Measurements from ENCODE around the gene CEBPZOS. TPM values are rescaled to one million over a fixed set of nuclear protein-coding genes. Genes with fewer than 3 reads are reported as not detected.
"Not testable (repeated sequence)": the region's sequence is repeated elsewhere in the genome, so short reads cannot be mapped to it uniquely, and the experiment has no call there.

The CEBPZOS gene
- total and polyA plus RNA-seq, 4 experiments from 2014 or later, result 39.6 to 44.8 (median 41.2) TPM

DNA sequence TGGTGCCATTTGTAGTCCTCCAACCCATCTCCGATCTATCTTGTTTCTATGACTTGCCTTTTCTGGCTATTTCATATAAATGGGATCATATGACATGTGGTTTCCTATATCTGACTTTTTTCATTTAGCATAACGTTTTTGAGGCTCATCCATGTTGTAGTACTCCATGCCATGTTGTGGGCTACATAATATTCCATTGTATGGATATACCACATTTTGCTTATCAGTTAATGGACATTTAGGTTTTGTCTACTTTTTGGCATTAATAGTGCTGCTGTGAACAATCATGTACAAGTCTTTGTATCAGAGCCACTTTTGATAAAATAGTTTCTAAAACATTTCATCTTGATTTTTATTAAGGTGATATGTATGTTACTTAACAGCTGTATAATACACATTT, 7.4 kb downstream of the CEBPZOS start:
- peaks cover 18 to 37% (median 29%) of the 10 kb centered on the region in 4 donors for H3K4me1 Mint-ChIP-seq
- Histone ChIP-seq H3K27me3 (ENCODE audit: insufficient read depth, low read length) (no peaks in the 10 kb centered on the region), H3K4me3 (ENCODE audit: low read length in 2 of 2) (no peak overlapping the region), H3K27ac (ENCODE audit: low read depth, low read length) (no peak overlapping the region), H3K36me3 (ENCODE audit: insufficient read depth, low read length) (peaks cover 39% of the 10 kb centered on the region), H3K9me3 (ENCODE audit: control insufficient read depth in 1 of 2, low read length in 2 of 2) (no peaks in the 10 kb centered on the region), H3K4me1 (ENCODE audit: insufficient read depth, low read length) (peaks cover 25% of the 10 kb centered on the region)
- intact Hi-C loops (cut with micrococcal nuclease), result no loop called here
- ChIA-PET CTCF (ENCODE audit: partially characterized antibody) (no interaction called here), POLR2A (ENCODE audit: partially characterized antibody) (interaction anchor here (1.8 kb wide), 1 partner anchor 9 kb away, joined by 4 read pairs; no protein-coding TSS in a partner anchor)
- no peak overlapping the region for H3K27ac Mint-ChIP-seq
- H3K4me3 Mint-ChIP-seq, result no peak overlapping the region
- no peaks in the 10 kb centered on the region for H3K27me3 Mint-ChIP-seq
- DNase-seq, result no peak
- H3K36me3 Mint-ChIP-seq, result peaks cover 70 to 73% of the 10 kb centered on the region in 2 donors
- peaks cover 11 to 29% (median 26%) of the 10 kb centered on the region in 8 donors for H3K9me3 Mint-ChIP-seq

DNA sequence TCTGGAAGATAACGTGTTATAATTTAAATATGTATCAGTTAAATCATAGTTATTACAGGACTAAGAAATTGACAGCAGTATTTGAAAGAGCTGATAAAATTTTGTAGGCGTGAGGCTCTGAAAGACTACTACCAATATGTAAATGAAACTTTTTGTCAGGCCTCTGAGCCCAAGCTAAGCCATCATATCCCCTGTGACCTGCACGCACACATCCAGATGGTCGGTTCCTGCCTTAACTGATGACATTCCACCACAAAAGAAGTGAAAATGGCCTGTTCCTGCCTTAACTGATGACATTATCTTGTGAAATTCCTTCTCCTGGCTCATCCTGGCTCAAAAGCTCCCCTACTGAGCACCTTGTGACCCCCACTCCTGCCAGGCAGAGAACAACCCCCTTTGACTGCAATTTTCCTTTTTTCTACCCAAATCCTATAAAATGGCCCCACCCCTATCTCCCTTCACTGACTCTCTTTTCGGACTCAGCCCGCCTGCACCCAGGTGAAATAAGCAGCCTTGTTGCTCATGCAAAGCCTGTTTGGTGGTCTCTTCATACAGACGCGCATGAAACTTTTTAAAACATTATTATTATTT, 8.9 kb downstream of the CEBPZOS start:
- peaks cover 14 to 28% (median 23%) of the 10 kb centered on the region in 4 donors for H3K4me1 Mint-ChIP-seq
- peaks cover 84 to 88% of the 10 kb centered on the region in 2 donors for H3K36me3 Mint-ChIP-seq
- peaks cover 15 to 42% (median 37%) of the 10 kb centered on the region in 8 donors for H3K9me3 Mint-ChIP-seq
- H3K4me3 ChIP-seq (ENCODE audit: low read length in 2 of 2); CTCF ChIA-PET (ENCODE audit: partially characterized antibody); intact Hi-C loops (cut with micrococcal nuclease); POLR2A ChIA-PET (ENCODE audit: partially characterized antibody); H3K27me3 ChIP-seq (ENCODE audit: insufficient read depth, low read length); H3K27ac ChIP-seq (ENCODE audit: low read depth, low read length); H3K27me3 Mint-ChIP-seq; H3K9me3 ChIP-seq (ENCODE audit: control insufficient read depth in 1 of 2, low read length in 2 of 2); DNase-seq: not testable (repeated sequence)
- Histone ChIP-seq H3K4me1 (ENCODE audit: insufficient read depth, low read length) (peaks cover 18% of the 10 kb centered on the region), H3K36me3 (ENCODE audit: insufficient read depth, low read length) (peaks cover 50% of the 10 kb centered on the region)
- peak overlapping the region in 3 of 7 donors; percentile 10 to 83 (median 37) for H3K27ac Mint-ChIP-seq
- peak overlapping the region in 1 of 8 donors; percentile 17 for H3K4me3 Mint-ChIP-seq

DNA sequence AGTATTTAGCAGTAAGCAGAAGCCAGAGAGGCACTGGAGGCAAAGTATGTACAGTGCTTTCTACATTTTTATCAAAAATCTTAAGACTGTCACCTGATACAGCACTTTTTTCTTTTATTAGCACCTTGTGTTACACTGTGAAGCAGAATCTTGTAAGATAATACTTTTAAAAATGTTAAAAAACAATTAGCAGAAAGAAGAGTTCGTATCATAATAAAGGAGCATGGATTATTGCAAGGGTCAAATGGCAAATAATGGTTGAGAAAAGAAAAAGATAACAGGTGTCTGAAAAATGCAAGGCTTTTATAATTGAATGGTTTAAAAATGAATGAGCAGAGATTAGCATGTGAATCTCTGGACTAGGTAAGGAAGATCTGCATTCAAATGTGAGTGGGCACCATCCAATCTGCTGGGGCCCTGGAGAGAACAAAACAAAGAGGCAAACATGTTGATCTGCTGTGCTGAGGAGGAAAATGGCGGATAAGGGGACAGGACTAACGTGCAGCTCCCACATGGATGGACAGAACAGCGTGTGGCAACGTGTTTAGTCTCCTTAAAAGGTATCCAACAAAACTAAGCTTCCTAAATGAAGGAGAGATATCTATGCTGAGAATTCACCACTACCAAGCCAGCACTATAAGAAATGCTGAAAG, 9.5 kb downstream of the CEBPZOS start:
- H3K4me1 Mint-ChIP-seq, result peaks cover 13 to 28% (median 20%) of the 10 kb centered on the region in 4 donors
- CTCF ChIA-PET (ENCODE audit: partially characterized antibody), result no interaction called here
- Histone ChIP-seq H3K27ac (ENCODE audit: low read depth, low read length) (no peak overlapping the region), H3K9me3 (ENCODE audit: control insufficient read depth in 1 of 2, low read length in 2 of 2) (peaks cover 0 to 3% of the 10 kb centered on the region in 2 donors), H3K36me3 (ENCODE audit: insufficient read depth, low read length) (peaks cover 56% of the 10 kb centered on the region), H3K27me3 (ENCODE audit: insufficient read depth, low read length) (no peaks in the 10 kb centered on the region), H3K4me3 (ENCODE audit: low read length in 2 of 2) (no peak overlapping the region), H3K4me1 (ENCODE audit: insufficient read depth, low read length) (peaks cover 12% of the 10 kb centered on the region)
- peaks cover 15 to 44% (median 37%) of the 10 kb centered on the region in 8 donors for H3K9me3 Mint-ChIP-seq
- H3K4me3 Mint-ChIP-seq, result no peak overlapping the region
- H3K27me3 Mint-ChIP-seq, result no peaks in the 10 kb centered on the region
- POLR2A ChIA-PET (ENCODE audit: partially characterized antibody), result no interaction called here
- DNase-seq, result no peak
- peak overlapping the region in 1 of 7 donors; percentile 30 for H3K27ac Mint-ChIP-seq
- intact Hi-C loops (cut with micrococcal nuclease), result no loop called here
- H3K36me3 Mint-ChIP-seq, result peaks cover 90 to 91% of the 10 kb centered on the region in 2 donors

DNA sequence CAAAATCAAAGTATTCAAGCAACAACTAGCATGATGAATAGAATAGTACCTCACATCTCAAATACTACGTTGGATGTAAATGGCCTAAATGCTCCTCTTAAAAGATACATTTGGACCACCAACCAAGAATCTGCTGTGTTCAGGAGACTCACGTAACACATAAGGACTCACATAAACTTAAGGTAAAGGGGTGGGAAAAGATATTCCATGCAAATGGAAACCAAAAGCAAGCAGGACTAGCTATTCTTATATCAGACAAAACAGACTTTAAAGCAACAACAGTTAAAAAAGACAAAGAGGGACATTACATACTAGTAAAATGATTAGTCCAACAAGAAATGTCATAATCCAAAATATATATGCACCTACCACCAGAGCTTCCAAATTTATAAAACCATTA, 10.5 kb downstream of the CEBPZOS start:
- Mint-ChIP-seq H3K9me3 (peaks cover 15 to 46% (median 37%) of the 10 kb centered on the region in 8 donors), H3K36me3 (peaks cover 93 to 94% of the 10 kb centered on the region in 2 donors), H3K4me1 (peaks cover 13 to 27% (median 19%) of the 10 kb centered on the region in 4 donors), H3K4me3 (peak overlapping the region in 2 of 8 donors; percentile 1 to 15)
- CTCF ChIA-PET (ENCODE audit: partially characterized antibody); H3K27me3 Mint-ChIP-seq; POLR2A ChIA-PET (ENCODE audit: partially characterized antibody); H3K4me3 ChIP-seq (ENCODE audit: low read length in 2 of 2); H3K27ac Mint-ChIP-seq; H3K27ac ChIP-seq (ENCODE audit: low read depth, low read length); intact Hi-C loops (cut with micrococcal nuclease); H3K27me3 ChIP-seq (ENCODE audit: insufficient read depth, low read length); H3K9me3 ChIP-seq (ENCODE audit: control insufficient read depth in 1 of 2, low read length in 2 of 2); DNase-seq; H3K4me1 ChIP-seq (ENCODE audit: insufficient read depth, low read length): not testable (repeated sequence)
- peaks cover 65% of the 10 kb centered on the region for H3K36me3 ChIP-seq (ENCODE audit: insufficient read depth, low read length)

DNA sequence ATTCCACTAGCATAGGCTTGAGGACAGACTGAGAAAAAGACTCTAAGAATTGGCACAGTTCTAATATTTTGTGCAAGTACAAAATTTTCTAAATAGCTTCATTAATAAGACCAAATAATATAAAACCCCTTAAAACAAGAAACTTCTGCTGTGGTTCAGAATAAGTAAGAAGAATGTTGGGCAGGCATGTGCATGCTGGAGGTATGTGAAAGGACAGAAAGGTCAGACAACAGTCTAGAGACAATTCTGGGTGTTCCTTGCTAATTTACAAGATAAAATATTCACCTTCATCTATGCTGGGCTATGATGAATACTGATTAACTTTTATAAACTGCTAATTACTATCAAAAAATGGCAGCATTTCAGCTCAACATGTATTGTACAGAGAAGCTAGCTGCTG, 14.9 kb downstream of the CEBPZOS start:
- intact Hi-C loops (cut with micrococcal nuclease), result no loop called here
- no peak overlapping the region for H3K4me3 Mint-ChIP-seq
- Histone ChIP-seq H3K27me3 (ENCODE audit: insufficient read depth, low read length) (no peaks in the 10 kb centered on the region), H3K36me3 (ENCODE audit: insufficient read depth, low read length) (peaks cover 56% of the 10 kb centered on the region), H3K9me3 (ENCODE audit: control insufficient read depth in 1 of 2, low read length in 2 of 2) (peaks cover 0 to 3% of the 10 kb centered on the region in 2 donors), H3K27ac (ENCODE audit: low read depth, low read length) (no peak overlapping the region), H3K4me1 (ENCODE audit: insufficient read depth, low read length) (no peaks in the 10 kb centered on the region), H3K4me3 (ENCODE audit: low read length in 2 of 2) (no peak overlapping the region)
- peaks cover 8 to 22% (median 18%) of the 10 kb centered on the region in 4 donors for H3K4me1 Mint-ChIP-seq
- peaks cover 77 to 85% of the 10 kb centered on the region in 2 donors for H3K36me3 Mint-ChIP-seq
- POLR2A ChIA-PET (ENCODE audit: partially characterized antibody), result interaction anchor here (0.7 to 1.3 kb wide), 3 partner anchors 14 to 32 kb away, joined by 3 to 4 read pairs (median 3); partner anchors contain the start of genes CEBPZ and NDUFAF7
- no peak for DNase-seq
- no peaks in the 10 kb centered on the region for H3K27me3 Mint-ChIP-seq
- H3K27ac Mint-ChIP-seq, result peak overlapping the region in 1 of 7 donors; percentile 39
- peaks cover 15 to 44% (median 32%) of the 10 kb centered on the region in 8 donors for H3K9me3 Mint-ChIP-seq
- CTCF ChIA-PET (ENCODE audit: partially characterized antibody), result interaction anchor here (1.6 kb wide), 1 partner anchor 43 kb away, joined by 6 read pairs; no protein-coding TSS in a partner anchor

DNA sequence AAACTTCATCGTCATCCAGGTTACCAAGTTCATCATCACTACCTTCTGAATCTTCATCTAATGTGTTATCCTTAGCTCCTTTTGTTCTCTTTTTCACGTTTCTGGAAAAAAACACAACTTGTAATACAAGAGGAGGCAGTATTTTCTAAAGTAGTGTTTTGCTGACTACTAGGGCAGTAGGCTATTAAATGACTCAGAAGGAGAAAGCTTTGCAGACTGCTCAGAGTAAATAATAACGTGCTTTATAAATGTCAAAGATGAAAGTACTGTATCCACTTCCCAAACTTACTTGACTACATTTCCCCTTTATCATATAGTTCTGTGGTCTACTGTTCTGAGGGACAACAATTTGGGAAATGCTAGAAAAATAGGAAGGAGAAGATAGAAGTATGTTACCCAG, 15.6 kb downstream of the CEBPZOS start:
- CTCF ChIA-PET (ENCODE audit: partially characterized antibody), result interaction anchor here (1.6 kb wide), 1 partner anchor 43 kb away, joined by 6 read pairs; no protein-coding TSS in a partner anchor
- no peaks in the 10 kb centered on the region for H3K4me1 ChIP-seq (ENCODE audit: insufficient read depth, low read length)
- no peaks in the 10 kb centered on the region for H3K27me3 ChIP-seq (ENCODE audit: insufficient read depth, low read length)
- H3K27ac ChIP-seq (ENCODE audit: low read depth, low read length), result no peak overlapping the region
- H3K27me3 Mint-ChIP-seq, result no peaks in the 10 kb centered on the region
- H3K4me3 ChIP-seq (ENCODE audit: low read length in 2 of 2), result no peak overlapping the region
- peaks cover 4 to 21% (median 16%) of the 10 kb centered on the region in 4 donors for H3K4me1 Mint-ChIP-seq
- no peak overlapping the region for H3K4me3 Mint-ChIP-seq
- POLR2A ChIA-PET (ENCODE audit: partially characterized antibody), result interaction anchor here (0.7 to 1.3 kb wide), 3 partner anchors 15 to 32 kb away, joined by 3 to 4 read pairs (median 3); partner anchors contain the start of genes CEBPZ and NDUFAF7
- DNase-seq, result no peak
- H3K27ac Mint-ChIP-seq, result peak overlapping the region in 1 of 7 donors; percentile 39
- peaks cover 74 to 84% of the 10 kb centered on the region in 2 donors for H3K36me3 Mint-ChIP-seq
- H3K36me3 ChIP-seq (ENCODE audit: insufficient read depth, low read length), result peaks cover 54% of the 10 kb centered on the region
- intact Hi-C loops (cut with micrococcal nuclease), result no loop called here
- H3K9me3 Mint-ChIP-seq, result peaks cover 11 to 38% (median 28%) of the 10 kb centered on the region in 8 donors
- peaks cover 0 to 3% of the 10 kb centered on the region in 2 donors for H3K9me3 ChIP-seq (ENCODE audit: control insufficient read depth in 1 of 2, low read length in 2 of 2)

DNA sequence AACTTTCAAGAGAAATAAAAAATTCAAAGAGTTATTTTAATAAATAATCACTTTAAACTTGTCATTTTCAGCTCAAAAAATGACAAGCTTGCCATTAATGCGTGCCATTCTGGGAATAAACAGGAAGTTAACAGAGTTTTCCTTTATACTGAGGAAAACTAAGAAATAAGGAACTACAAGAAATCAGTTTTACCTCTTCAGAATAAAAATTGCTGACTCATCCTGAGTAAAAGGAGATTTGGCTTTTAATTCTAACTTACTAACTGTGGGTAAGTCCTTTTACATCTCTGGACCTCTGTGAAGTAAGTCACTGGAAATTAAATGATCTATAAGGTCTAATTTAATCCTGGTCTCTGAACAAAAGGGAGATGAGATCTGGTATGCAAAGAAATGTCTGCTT, 19.0 kb downstream of the CEBPZOS start:
- no peak overlapping the region for H3K4me3 Mint-ChIP-seq
- peaks cover 0 to 5% (median 0%) of the 10 kb centered on the region in 8 donors for H3K9me3 Mint-ChIP-seq
- Histone ChIP-seq H3K27me3 (ENCODE audit: insufficient read depth, low read length) (no peaks in the 10 kb centered on the region), H3K36me3 (ENCODE audit: insufficient read depth, low read length) (peaks cover 52% of the 10 kb centered on the region), H3K9me3 (ENCODE audit: control insufficient read depth in 1 of 2, low read length in 2 of 2) (no peaks in the 10 kb centered on the region), H3K4me3 (ENCODE audit: low read length in 2 of 2) (no peak overlapping the region), H3K4me1 (ENCODE audit: insufficient read depth, low read length) (no peaks in the 10 kb centered on the region), H3K27ac (ENCODE audit: low read depth, low read length) (no peak overlapping the region)
- no peak overlapping the region for H3K27ac Mint-ChIP-seq
- POLR2A ChIA-PET (ENCODE audit: partially characterized antibody), result interaction anchor here (0.5 kb wide), 1 partner anchor 44 kb away, joined by 3 read pairs; no protein-coding TSS in a partner anchor
- peaks cover 44 to 69% of the 10 kb centered on the region in 2 donors for H3K36me3 Mint-ChIP-seq
- H3K27me3 Mint-ChIP-seq, result no peaks in the 10 kb centered on the region
- DNase-seq, result no peak
- CTCF ChIA-PET (ENCODE audit: partially characterized antibody), result no interaction called here
- intact Hi-C loops (cut with micrococcal nuclease), result no loop called here
- peaks cover 0 to 2% (median 0%) of the 10 kb centered on the region in 4 donors for H3K4me1 Mint-ChIP-seq

All from CD4-positive, alpha-beta memory T cell (primary cell).